HFFc6 (cell line): ENCODE measurements around the gene SLC12A1. TPM values are rescaled to one million over a fixed set of nuclear protein-coding genes. Genes with fewer than 3 reads are reported as not detected.

Source experiments
- DNase-seq: peaks from one replicate; pipeline ENCODE4 v3.0.0-alpha.2; 2018
- H3K27ac Mint-ChIP-seq: 2 replicates; pipeline ENCODE4 v1.8.0; 2020; ENCODE audit warnings: mild to moderate bottlenecking, mixed read lengths
- H3K27me3 Mint-ChIP-seq: 2 replicates; pipeline ENCODE4 v1.8.0; 2021; ENCODE audit warnings: mild to moderate bottlenecking, moderate library complexity, mixed read lengths; ENCODE audit not compliant: insufficient read depth
- H3K36me3 Mint-ChIP-seq: 2 replicates; pipeline ENCODE4 v1.8.0; 2021; ENCODE audit warnings: low read depth, mixed read lengths
- H3K4me1 Mint-ChIP-seq: 2 replicates; pipeline ENCODE4 v1.8.0; 2020; ENCODE audit warnings: low read depth, mixed read lengths
- H3K4me3 Mint-ChIP-seq: 2 replicates; pipeline ENCODE4 v1.8.0; 2020; ENCODE audit warnings: mild to moderate bottlenecking, moderate library complexity, mixed read lengths
- H3K9me3 Mint-ChIP-seq: 2 replicates; pipeline ENCODE4 v1.8.0; 2020; ENCODE audit warnings: mild to moderate bottlenecking, mixed read lengths
- long read RNA-seq: library from polyadenylated mRNA; unstranded; transcript quantifications from one replicate; pipeline ENCODE4 v2.0.0, GENCODE V29; 2019
- total RNA-seq, 6 experiments: library from RNA; stranded (reverse); fragmentation: NEBNext Ultra II Directional; extraction: Animal tissue kit (Norgen Biotek cat#: 25700); gene quantifications; 2 replicates in 1 of 6; 3 replicates in 5 of 6; pipeline ENCODE4 v1.2.3, GENCODE V29; 2021
- TF ChIP-seq, protein P1 (sequence below): fragments of 200-600 bp; sonication (generic); IDR thresholded peaks from 2 replicates; pipeline ENCODE4 v1.5.0; 2021; ENCODE audit warnings: antibody characterized with exemption, mild to moderate bottlenecking

The SLC12A1 gene
- total RNA-seq: not detected
- long read RNA-seq: 0 reads

DNA sequence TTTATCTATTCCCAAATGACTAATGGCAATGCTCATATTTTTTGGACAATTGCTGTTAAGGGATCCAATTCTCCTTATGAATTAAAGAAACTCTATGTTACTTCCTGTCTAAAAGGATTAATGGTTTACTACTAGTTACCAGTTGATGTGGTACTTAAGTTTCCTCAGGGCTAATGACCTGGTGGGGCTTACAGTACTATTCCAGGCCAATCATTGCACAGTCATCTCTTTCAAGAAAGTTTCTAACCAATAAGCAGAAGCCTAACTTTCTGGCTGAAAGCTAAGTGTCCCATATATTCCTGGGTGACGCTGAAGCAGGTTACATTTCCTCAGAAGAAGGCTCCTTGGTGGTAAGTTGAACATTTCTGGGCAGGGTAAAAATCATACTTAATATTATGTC, at the start of gene SLC12A1:
Gene SLC12A1, plus strand, starts transcription at position 322 of the 400 bp plus-strand sequence. CDS start 1,418 bp downstream, outside the sequence.
- no peak within 1 kb of the TSS for H3K27ac Mint-ChIP-seq
- TF ChIP-seq, protein P1, sequence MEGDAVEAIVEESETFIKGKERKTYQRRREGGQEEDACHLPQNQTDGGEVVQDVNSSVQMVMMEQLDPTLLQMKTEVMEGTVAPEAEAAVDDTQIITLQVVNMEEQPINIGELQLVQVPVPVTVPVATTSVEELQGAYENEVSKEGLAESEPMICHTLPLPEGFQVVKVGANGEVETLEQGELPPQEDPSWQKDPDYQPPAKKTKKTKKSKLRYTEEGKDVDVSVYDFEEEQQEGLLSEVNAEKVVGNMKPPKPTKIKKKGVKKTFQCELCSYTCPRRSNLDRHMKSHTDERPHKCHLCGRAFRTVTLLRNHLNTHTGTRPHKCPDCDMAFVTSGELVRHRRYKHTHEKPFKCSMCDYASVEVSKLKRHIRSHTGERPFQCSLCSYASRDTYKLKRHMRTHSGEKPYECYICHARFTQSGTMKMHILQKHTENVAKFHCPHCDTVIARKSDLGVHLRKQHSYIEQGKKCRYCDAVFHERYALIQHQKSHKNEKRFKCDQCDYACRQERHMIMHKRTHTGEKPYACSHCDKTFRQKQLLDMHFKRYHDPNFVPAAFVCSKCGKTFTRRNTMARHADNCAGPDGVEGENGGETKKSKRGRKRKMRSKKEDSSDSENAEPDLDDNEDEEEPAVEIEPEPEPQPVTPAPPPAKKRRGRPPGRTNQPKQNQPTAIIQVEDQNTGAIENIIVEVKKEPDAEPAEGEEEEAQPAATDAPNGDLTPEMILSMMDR: no peak
- H3K36me3 Mint-ChIP-seq: no peaks in the 10 kb centered on the region
- H3K9me3 Mint-ChIP-seq: no peaks in the 10 kb centered on the region
- H3K4me1 Mint-ChIP-seq: no peaks in the 10 kb centered on the region
- no peak for DNase-seq
- no peak within 1 kb of the TSS for H3K4me3 Mint-ChIP-seq
- H3K27me3 Mint-ChIP-seq: peaks cover 11% of the 10 kb centered on the region

DNA sequence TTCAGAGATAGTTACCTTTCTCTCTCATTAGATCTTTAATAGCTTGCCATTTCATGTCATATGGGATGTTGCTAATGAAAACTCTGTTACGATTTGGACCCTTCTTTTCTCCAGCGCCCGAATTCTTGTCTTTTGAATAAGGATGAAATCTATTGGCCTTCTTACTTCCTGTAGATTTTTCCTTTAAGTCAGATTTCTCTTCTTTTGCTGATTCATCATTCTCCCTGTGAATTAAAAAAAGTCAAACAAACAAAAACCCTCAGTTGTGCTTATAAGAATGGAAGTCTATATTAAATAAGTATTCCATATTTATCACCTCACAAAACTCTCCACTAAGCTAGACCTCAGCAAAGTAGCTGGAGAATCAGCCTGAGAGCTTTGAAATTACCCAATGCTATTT, 37.5 kb upstream of the SLC12A1 start:
- DNase-seq: no peak
- H3K36me3 Mint-ChIP-seq: no peaks in the 10 kb centered on the region
- TF ChIP-seq, protein P1: no peak
- H3K4me3 Mint-ChIP-seq: no peak overlapping the region
- H3K27me3 Mint-ChIP-seq: no peaks in the 10 kb centered on the region
- no peaks in the 10 kb centered on the region for H3K9me3 Mint-ChIP-seq
- peaks cover 6% of the 10 kb centered on the region; the same call in 1 of the 2 replicates for H3K4me1 Mint-ChIP-seq
- no peak overlapping the region for H3K27ac Mint-ChIP-seq

DNA sequence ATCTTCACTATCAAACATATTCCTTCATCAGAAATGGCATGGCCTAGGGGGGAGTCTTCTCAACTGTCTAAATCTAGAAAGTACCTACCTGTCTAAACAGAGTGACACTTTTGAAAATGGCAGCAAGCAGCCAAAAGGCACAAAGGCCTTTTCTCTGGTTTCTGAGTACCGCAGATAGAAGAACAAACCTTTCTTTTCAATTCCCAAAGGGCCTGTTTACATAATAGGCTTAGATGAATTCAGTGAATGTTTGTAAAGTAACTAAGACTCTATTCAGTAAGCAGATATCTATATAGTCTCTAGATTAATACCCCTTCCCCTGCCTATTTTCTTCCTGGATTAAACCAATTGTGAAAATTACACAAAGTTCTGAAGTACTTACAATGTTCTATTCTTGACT, 35.1 kb upstream of the SLC12A1 start:
- H3K36me3 Mint-ChIP-seq: no peaks in the 10 kb centered on the region
- no peak overlapping the region for H3K27ac Mint-ChIP-seq
- H3K9me3 Mint-ChIP-seq: no peaks in the 10 kb centered on the region
- no peak overlapping the region for H3K4me3 Mint-ChIP-seq
- peaks cover 6% of the 10 kb centered on the region; the same call in 1 of the 2 replicates for H3K4me1 Mint-ChIP-seq
- H3K27me3 Mint-ChIP-seq: no peaks in the 10 kb centered on the region
- TF ChIP-seq, protein P1: no peak
- no peak for DNase-seq

DNA sequence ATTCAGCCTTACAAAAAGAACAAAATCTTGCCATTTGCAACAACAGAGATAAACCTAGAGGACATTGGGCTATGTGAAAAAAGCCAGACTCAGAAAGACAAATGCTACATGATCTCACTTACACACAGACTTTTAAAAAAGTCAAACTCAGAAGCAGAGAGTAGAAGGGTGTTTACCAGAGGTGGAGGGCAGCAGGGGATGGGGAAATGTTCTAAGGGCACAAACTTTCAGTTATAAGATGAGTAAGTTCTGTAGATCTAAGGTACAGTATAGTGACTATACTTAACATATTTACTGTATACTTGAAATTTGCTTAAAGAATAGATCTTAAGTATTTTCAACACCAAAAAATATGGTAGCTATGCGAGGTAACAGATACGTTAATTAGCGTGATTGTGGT, 31.0 kb upstream of the SLC12A1 start:
- no peaks in the 10 kb centered on the region for H3K36me3 Mint-ChIP-seq
- no peak for DNase-seq
- no peak overlapping the region for H3K4me3 Mint-ChIP-seq
- H3K9me3 Mint-ChIP-seq: no peaks in the 10 kb centered on the region
- peaks cover 17% of the 10 kb centered on the region for H3K4me1 Mint-ChIP-seq
- H3K27ac Mint-ChIP-seq: no peak overlapping the region
- TF ChIP-seq, protein P1: no peak
- H3K27me3 Mint-ChIP-seq: peaks cover 4% of the 10 kb centered on the region; the same call in 1 of the 2 replicates

DNA sequence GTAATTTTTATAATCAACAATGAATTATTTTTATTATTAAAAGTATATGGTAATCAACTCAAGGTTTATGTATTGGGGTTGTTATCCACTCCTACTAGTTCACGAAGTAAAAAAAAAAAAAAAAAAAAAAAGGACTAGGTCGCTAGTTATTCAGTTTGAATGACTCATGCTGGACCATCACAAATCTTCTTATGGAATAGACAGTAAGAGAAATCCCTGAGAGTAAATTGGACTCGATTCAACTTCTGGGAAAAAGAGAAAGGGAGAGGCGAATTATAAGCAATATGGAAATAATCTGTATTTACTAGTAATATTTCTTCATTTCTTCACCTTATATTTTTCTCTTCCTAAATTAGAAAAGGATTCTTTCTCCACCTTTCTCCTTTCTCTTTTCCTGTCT, 30.0 kb upstream of the SLC12A1 start:
- Mint-ChIP-seq H3K4me1 (peaks cover 17% of the 10 kb centered on the region), H3K27ac (no peak overlapping the region), H3K4me3 (peak overlapping the region; percentile 87; the same call in 1 of the 2 replicates), H3K36me3 (no peaks in the 10 kb centered on the region), H3K27me3 (peaks cover 6% of the 10 kb centered on the region; the same call in 1 of the 2 replicates), H3K9me3 (no peaks in the 10 kb centered on the region)
- no peak for DNase-seq
- TF ChIP-seq, protein P1: no peak
